Ureter (tissue), 1 donor: ENCODE measurements around the gene SOCS6. TPM values are rescaled to one million over a fixed set of nuclear protein-coding genes. Genes with fewer than 3 reads are reported as not detected.
"Not testable (repeated sequence)": the region's sequence is repeated elsewhere in the genome, so short reads cannot be mapped to it uniquely, and the experiment has no call there.

Experiments used
- DNase-seq: peaks from one replicate; pipeline ENCODE4 v3.0.0-alpha.2; 2020; ENCODE audit warnings: low spot score
- total RNA-seq: library from RNA; stranded (reverse); gene quantifications from one replicate; pipeline ENCODE4 v1.2.4, GENCODE V29; 2023
- donor health status: DM: yes; HTN: yes; CAD: no.

The SOCS6 gene
- total RNA-seq, 1 donor from 2014 or later = 19.9 TPM

- DNase-seq = no peak
Measured at GRCh38 chr18:70355620-70356385, 67.0 kb downstream of the SOCS6 start.

GRCh38 chr18:70358105-70358406 is 69.2 kb downstream of the SOCS6 start:
- not testable (repeated sequence) for DNase-seq

- no peak for DNase-seq
Measured at GRCh38 chr18:70359071-70359470, 70.2 kb downstream of the SOCS6 start.

- DNase-seq = no peak
Measured at GRCh38 chr18:70362258-70362657, 73.4 kb downstream of the SOCS6 start.

- no peak for DNase-seq
Measured at GRCh38 chr18:70363861-70364260, 75.0 kb downstream of the SOCS6 start.

GRCh38 chr18:70365361-70365760 is 76.5 kb downstream of the SOCS6 start:
- DNase-seq = no peak

GRCh38 chr18:70366174-70366573 is 77.3 kb downstream of the SOCS6 start:
- DNase-seq = no peak

GRCh38 chr18:70366670-70367069 is 77.8 kb downstream of the SOCS6 start:
- DNase-seq = no peak

- not testable (repeated sequence) for DNase-seq
Measured at GRCh38 chr18:70367344-70367743, 78.5 kb downstream of the SOCS6 start.

GRCh38 chr18:70368903-70369302 is 80.1 kb downstream of the SOCS6 start:
- DNase-seq = no peak

GRCh38 chr18:70370762-70371733 is 82.2 kb downstream of the SOCS6 start:
- no peak for DNase-seq

- DNase-seq = no peak
Measured at GRCh38 chr18:70371908-70372307, 83.1 kb downstream of the SOCS6 start.

- no peak for DNase-seq
Measured at GRCh38 chr18:70372450-70373041, 83.7 kb downstream of the SOCS6 start.

- DNase-seq = no peak
Measured at GRCh38 chr18:70373042-70373519, 84.2 kb downstream of the SOCS6 start.

GRCh38 chr18:70374154-70374553 is 85.3 kb downstream of the SOCS6 start:
- DNase-seq = no peak

GRCh38 chr18:70376137-70376913 is 87.5 kb downstream of the SOCS6 start:
- DNase-seq = no peak

- no peak for DNase-seq
Measured at GRCh38 chr18:70376914-70377258, 88.0 kb downstream of the SOCS6 start.

GRCh38 chr18:70377317-70377799 is 88.5 kb downstream of the SOCS6 start:
- no peak for DNase-seq

GRCh38 chr18:70377857-70378701 is 89.2 kb downstream of the SOCS6 start:
- DNase-seq = no peak
